HPDE6-E6E7 (cell line): ENCODE results near the gene CCPG1.
A peak's percentile ranks its signal among the peaks of the same experiment; 100 is the strongest.

Source experiments
- DNase-seq: peaks from one replicate; pipeline ENCODE4 v3.0.0; 2011; ENCODE audit warnings: missing footprints; ENCODE audit errors: extremely low spot score

The CCPG1 gene

GRCh38 chr15:55319537-55320237, 88.5 kb downstream of the CCPG1 start:
- DNase-seq, result no peak

GRCh38 chr15:55318588-55319494, 89.3 kb downstream of the CCPG1 start, which contains the start of the genes PIGB and PIGBOS1:
TSS of gene PIGB (plus strand) at chr15:55319222. CDS start at chr15:55319251, 29 bp downstream.
TSS of gene PIGBOS1 (minus strand) at chr15:55319123. CDS start at chr15:55317792, 1,331 bp downstream.
- DNase-seq, result peak; percentile 79
